C4-2B (cell line): ENCODE measurements around the gene GLI1.

Experiments used
- ZFX ChIP-seq: fragments of 450-650 bp; IDR thresholded peaks from 2 replicates; pipeline ENCODE4 v1.6.1; 2017
- TF ChIP-seq, protein P1 (sequence below): fragments of 450-650 bp; conservative IDR thresholded peaks from 2 replicates; pipeline ENCODE4 v1.5.1; 2017; ENCODE audit warnings: mild to moderate bottlenecking

DNA sequence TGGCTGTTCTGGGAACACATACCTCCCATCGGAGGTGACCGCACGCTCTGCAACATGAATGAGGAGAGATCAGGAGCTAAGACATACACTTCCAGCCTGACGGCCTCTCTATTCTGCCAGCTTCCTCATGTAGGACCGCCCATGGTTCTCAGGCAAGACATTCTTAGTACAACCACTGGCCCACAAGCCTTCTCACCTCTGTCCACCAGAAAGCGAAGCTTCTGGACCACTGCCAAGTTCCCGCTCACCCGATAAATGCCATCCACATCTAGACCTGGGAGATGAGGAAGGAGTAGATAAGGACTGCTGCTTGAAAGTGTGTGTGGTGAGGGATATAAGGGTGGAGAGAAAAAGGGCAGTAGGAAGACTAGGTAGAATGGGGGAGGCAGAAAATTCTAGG lies 14.8 kb downstream of the GLI1 start:
- TF ChIP-seq, protein P1, sequence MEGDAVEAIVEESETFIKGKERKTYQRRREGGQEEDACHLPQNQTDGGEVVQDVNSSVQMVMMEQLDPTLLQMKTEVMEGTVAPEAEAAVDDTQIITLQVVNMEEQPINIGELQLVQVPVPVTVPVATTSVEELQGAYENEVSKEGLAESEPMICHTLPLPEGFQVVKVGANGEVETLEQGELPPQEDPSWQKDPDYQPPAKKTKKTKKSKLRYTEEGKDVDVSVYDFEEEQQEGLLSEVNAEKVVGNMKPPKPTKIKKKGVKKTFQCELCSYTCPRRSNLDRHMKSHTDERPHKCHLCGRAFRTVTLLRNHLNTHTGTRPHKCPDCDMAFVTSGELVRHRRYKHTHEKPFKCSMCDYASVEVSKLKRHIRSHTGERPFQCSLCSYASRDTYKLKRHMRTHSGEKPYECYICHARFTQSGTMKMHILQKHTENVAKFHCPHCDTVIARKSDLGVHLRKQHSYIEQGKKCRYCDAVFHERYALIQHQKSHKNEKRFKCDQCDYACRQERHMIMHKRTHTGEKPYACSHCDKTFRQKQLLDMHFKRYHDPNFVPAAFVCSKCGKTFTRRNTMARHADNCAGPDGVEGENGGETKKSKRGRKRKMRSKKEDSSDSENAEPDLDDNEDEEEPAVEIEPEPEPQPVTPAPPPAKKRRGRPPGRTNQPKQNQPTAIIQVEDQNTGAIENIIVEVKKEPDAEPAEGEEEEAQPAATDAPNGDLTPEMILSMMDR: no peak
- no peak for TF ChIP-seq ZFX
